A673 (cell line): ENCODE data around the gene ZYG11B.

ENCODE experiments used
- CTCF ChIP-seq: fragments of 300-800, 200-600 bp; sonication (generic); conservative IDR thresholded peaks from 2 replicates; pipeline ENCODE4 v1.5.1; 2017; ENCODE audit warnings: low read depth, mild to moderate bottlenecking, antibody characterized with exemption, low read length, moderate library complexity, mixed read lengths
- EZH2 ChIP-seq: fragments of 200-600 bp; sonication (generic); IDR thresholded peaks from 2 replicates; pipeline ENCODE4 v1.6.1; 2017; ENCODE audit warnings: borderline replicate concordance, low read depth, mild to moderate bottlenecking, mixed read lengths, antibody characterized with exemption, low read length; ENCODE audit not compliant: poor library complexity, severe bottlenecking

GRCh38 chr1:52695627-52696026, 30.6 kb upstream of the ZYG11B start:
- TF ChIP-seq CTCF (no peak), EZH2 (no peak)
